AG20443 (cell line): Measurements from ENCODE around the gene BBS9.

Experiments
- DNase-seq: peaks from one replicate; pipeline ENCODE4 v3.0.0; 2012; ENCODE audit warnings: low spot score, mixed read lengths

BBS9 gene

GRCh38 chr7:33649476-33650441 lies 520.4 kb downstream of the BBS9 start:
- DNase-seq, result no peak

GRCh38 chr7:33650828-33651227 lies 521.5 kb downstream of the BBS9 start:
- peak; percentile 52 for DNase-seq

- no peak for DNase-seq
Measured at GRCh38 chr7:33651998-33652515, 522.7 kb downstream of the BBS9 start.

GRCh38 chr7:33654676-33655075 lies 525.3 kb downstream of the BBS9 start:
- no peak for DNase-seq
